ENCODE measurements around the gene MEF2D.

Gene MEF2D

GRCh38 chr1:156489166-156489934, 11.2 kb downstream of the MEF2D start:
- Histone ChIP-seq H3K36me3 (replicated peaks) (peaks cover under 1% of the 10 kb centered on the region), H3K27me3 (replicated peaks) (no peaks in the 10 kb centered on the region), H3K27ac (no peak overlapping the region), H3K4me3 (ENCODE audit: low read depth, low read length) (no peak overlapping the region)
- DNase-seq = no peak
- TF ChIP-seq CTCF (IDR thresholded peaks at IDR 0.05; ENCODE audit: low read depth, low read length, missing control alignments) = peak; percentile 41
- in situ Hi-C loops (cut with HindIII; ENCODE audit: low pct_ligation_motif_present, low sequenced_read_pairs) = no loop called here

- no peak overlapping the region for H3K27ac ChIP-seq
- H3K27me3 ChIP-seq (replicated peaks) = no peaks in the 10 kb centered on the region
- H3K4me3 ChIP-seq (ENCODE audit: low read depth, low read length) = no peak overlapping the region
- H3K36me3 ChIP-seq (replicated peaks) = no peaks in the 10 kb centered on the region
- DNase-seq = no peak
- TF ChIP-seq CTCF (IDR thresholded peaks at IDR 0.05; ENCODE audit: low read depth, low read length, missing control alignments) = no peak
- in situ Hi-C loops (cut with HindIII; ENCODE audit: low pct_ligation_motif_present, low sequenced_read_pairs) = no loop called here
Measured at GRCh38 chr1:156488566-156489165, 11.9 kb downstream of the MEF2D start.

GRCh38 chr1:156487862-156488261, 12.7 kb downstream of the MEF2D start:
- H3K4me3 ChIP-seq (ENCODE audit: low read depth, low read length) = no peak overlapping the region
- no peak overlapping the region for H3K27ac ChIP-seq
- H3K36me3 ChIP-seq (replicated peaks) = peaks cover 2% of the 10 kb centered on the region
- DNase-seq = no peak
- in situ Hi-C loops (cut with HindIII; ENCODE audit: low pct_ligation_motif_present, low sequenced_read_pairs) = no loop called here
- TF ChIP-seq CTCF (IDR thresholded peaks at IDR 0.05; ENCODE audit: low read depth, low read length, missing control alignments) = no peak
- H3K27me3 ChIP-seq (replicated peaks) = no peaks in the 10 kb centered on the region

GRCh38 chr1:156486421-156487344, 13.9 kb downstream of the MEF2D start:
- no peak for DNase-seq
- TF ChIP-seq CTCF (IDR thresholded peaks at IDR 0.05; ENCODE audit: low read depth, low read length, missing control alignments) = no peak
- in situ Hi-C loops (cut with HindIII; ENCODE audit: low pct_ligation_motif_present, low sequenced_read_pairs) = no loop called here
- Histone ChIP-seq H3K27ac (no peak overlapping the region), H3K4me3 (ENCODE audit: low read depth, low read length) (no peak overlapping the region), H3K27me3 (replicated peaks) (no peaks in the 10 kb centered on the region), H3K36me3 (replicated peaks) (peaks cover 14% of the 10 kb centered on the region)

GRCh38 chr1:156485984-156486383, 14.6 kb downstream of the MEF2D start:
- H3K27ac ChIP-seq = no peak overlapping the region
- no peaks in the 10 kb centered on the region for H3K27me3 ChIP-seq (replicated peaks)
- no peak for TF ChIP-seq CTCF (IDR thresholded peaks at IDR 0.05; ENCODE audit: low read depth, low read length, missing control alignments)
- no peak for DNase-seq
- no peak overlapping the region for H3K4me3 ChIP-seq (ENCODE audit: low read depth, low read length)
- peaks cover 21% of the 10 kb centered on the region for H3K36me3 ChIP-seq (replicated peaks)
- in situ Hi-C loops (cut with HindIII; ENCODE audit: low pct_ligation_motif_present, low sequenced_read_pairs) = no loop called here
